Stimulated activated naive CD8-positive, alpha-beta T cell treated with anti-CD3 and anti-CD28 coated beads, Interleukin-15, Interleukin-2, amounts not matched to agents 100 ng/mL and 50 ng/mL, for 24 hours (primary cell): ENCODE measurements around the gene ITCH.
"Not testable (repeated sequence)": the region's sequence is repeated elsewhere in the genome, so short reads cannot be mapped to it uniquely, and the experiment has no call there.

Source experiments
- H3K27ac Mint-ChIP-seq: one replicate; pipeline ENCODE4 v1.8.0; 2021; ENCODE audit warnings: mild to moderate bottlenecking, mixed read lengths
- H3K27me3 Mint-ChIP-seq: one replicate; pipeline ENCODE4 v1.8.0; 2021; ENCODE audit warnings: mixed read lengths
- H3K36me3 Mint-ChIP-seq: one replicate; pipeline ENCODE4 v1.8.0; 2021; ENCODE audit warnings: low read depth, mixed read lengths
- H3K4me1 Mint-ChIP-seq: one replicate; pipeline ENCODE4 v1.8.0; 2021; ENCODE audit warnings: low read depth, mixed read lengths
- H3K4me3 Mint-ChIP-seq: one replicate; pipeline ENCODE4 v1.8.0; 2021; ENCODE audit warnings: mild to moderate bottlenecking, mixed read lengths
- H3K9me3 Mint-ChIP-seq: one replicate; pipeline ENCODE4 v1.8.0; 2021; ENCODE audit warnings: mixed read lengths

Gene ITCH

DNA sequence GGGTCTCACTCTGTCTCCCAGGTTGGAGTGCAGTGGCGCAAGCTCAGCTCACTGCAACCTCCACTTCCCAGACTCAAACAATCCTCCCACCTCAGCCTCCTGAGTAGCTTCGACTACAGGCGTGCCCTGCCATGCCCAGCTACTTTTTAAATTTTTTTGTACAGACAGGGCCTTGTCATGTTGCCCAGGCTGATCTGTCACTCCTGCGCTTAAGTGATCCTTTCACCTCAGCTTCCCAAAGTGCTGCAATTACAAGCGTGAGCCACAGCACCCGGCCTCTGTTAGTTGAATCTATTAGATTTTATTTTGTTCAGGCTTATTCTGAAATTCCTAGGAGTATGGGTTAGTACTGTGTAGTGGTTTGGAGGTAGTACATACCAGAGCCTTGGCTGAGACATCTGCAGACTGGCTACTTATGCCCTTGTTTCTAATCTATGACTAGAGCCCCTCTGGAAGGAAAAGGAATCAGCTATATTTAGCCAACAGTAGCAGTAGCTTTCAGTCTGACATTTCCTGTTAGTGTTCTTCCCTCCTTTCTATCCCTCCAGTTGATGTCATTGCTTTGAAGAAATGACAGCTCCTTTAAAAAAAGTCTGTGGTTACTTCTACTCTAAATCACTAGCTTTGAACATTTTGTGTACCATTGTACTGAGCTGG lies 74.4 kb downstream of the ITCH start:
- no peaks in the 10 kb centered on the region for H3K9me3 Mint-ChIP-seq
- peaks cover 54% of the 10 kb centered on the region for H3K36me3 Mint-ChIP-seq
- peaks cover 12% of the 10 kb centered on the region for H3K4me1 Mint-ChIP-seq
- no peaks in the 10 kb centered on the region for H3K27me3 Mint-ChIP-seq
- no peak overlapping the region for H3K27ac Mint-ChIP-seq
- no peak overlapping the region for H3K4me3 Mint-ChIP-seq

DNA sequence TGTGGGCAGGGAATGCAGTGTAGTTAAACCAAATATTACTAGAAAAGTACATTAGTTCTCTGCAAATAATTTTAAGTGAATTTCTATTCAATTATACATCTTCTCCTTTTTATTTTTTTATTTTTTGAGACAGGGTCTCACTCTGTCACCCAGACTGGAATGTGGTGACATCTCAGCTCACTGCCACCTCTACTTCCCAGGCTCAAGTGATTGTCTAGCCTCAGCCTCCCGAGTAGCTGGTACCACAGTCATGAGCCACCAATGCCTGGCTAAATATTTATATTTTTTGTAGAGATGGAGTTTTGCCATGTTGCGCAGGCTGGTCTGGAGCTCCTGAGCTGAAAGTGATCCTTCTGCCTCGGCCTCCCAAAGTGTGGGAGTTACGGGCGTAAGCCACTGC lies 76.1 kb downstream of the ITCH start:
- Mint-ChIP-seq H3K27me3 (no peaks in the 10 kb centered on the region), H3K4me3 (no peak overlapping the region), H3K4me1 (peaks cover 9% of the 10 kb centered on the region), H3K36me3 (peaks cover 54% of the 10 kb centered on the region), H3K9me3 (no peaks in the 10 kb centered on the region), H3K27ac (no peak overlapping the region)

DNA sequence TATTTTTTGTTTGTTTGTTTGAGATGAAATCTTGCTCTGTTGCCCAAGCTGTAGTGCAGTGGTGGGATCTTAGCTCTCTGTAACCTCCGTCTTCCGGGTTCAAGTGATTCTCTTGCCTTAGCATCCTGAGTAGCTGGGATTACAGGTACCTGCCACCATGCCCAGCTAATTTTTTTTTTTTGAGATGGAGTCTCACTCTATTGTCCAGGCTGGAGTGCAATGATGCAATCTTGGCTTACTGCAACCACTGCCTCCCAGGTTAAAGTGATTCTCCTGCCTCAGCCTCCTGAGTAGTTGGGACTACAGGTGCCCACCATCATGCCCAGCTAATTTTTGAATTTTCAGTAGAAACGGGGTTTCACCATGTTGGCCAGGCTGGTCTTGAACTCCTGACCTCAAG lies 78.3 kb downstream of the ITCH start:
- not testable (repeated sequence) for H3K9me3 Mint-ChIP-seq, H3K4me3 Mint-ChIP-seq, H3K27me3 Mint-ChIP-seq, H3K27ac Mint-ChIP-seq
- H3K4me1 Mint-ChIP-seq, result peaks cover 11% of the 10 kb centered on the region
- peaks cover 64% of the 10 kb centered on the region for H3K36me3 Mint-ChIP-seq

DNA sequence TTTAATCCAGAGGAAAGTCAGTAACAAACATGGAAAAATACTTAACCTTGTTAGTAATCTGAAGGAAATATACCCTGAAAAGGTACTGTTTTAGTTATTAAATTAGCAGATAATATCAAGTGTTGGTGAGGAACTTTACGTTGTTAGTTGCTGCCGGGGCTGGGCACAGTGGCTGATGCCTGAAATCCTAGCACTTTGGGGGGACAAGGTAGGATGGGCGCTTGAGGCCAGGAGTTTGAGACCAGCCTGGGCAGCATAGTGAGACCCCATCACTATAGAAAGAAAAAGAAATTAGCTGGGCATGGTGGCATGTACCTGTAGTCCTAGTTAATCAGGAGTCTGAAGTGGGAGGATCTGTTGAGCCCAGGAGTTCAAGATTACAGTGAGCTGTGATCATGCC lies 80.5 kb downstream of the ITCH start:
- Mint-ChIP-seq H3K27me3 (no peaks in the 10 kb centered on the region), H3K9me3 (no peaks in the 10 kb centered on the region), H3K4me1 (peaks cover 14% of the 10 kb centered on the region), H3K36me3 (peaks cover 71% of the 10 kb centered on the region), H3K27ac (no peak overlapping the region), H3K4me3 (no peak overlapping the region)

DNA sequence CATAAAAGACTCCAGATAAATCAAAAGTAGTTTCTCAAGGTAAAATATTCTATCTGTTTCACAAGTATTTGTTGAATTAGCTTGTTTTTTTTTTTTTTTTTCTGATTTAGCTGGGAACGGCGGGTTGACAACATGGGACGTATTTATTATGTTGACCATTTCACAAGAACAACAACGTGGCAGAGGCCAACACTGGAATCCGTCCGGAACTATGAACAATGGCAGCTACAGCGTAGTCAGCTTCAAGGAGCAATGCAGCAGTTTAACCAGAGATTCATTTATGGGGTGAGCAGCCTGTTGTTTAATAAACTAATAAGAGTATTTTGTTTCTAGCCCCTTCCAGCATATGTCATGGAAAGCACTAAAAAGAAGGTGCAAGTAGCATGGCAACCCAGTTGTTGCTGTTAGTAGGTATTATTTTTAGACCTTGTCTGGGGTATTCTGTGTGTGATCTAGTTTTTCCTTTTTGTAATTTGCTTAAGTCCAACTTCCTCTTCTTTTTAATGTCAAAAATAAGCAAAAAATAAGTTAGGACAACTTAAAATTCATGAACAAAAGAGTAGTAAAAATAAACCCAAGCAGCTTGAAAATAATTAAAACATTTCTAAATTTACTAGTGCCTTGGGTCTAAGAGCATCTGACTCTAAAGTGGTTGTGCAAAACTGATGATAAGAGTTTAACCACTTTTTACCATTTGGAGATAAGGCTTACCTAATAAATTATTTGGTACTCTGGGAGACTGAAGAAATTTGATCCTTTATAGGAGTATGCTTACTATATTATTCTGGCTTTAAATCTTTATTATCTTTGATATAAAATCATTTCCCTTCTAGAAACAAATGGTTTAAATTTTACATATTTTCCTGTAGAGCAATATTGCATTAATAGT lies 82.3 kb downstream of the ITCH start:
- Mint-ChIP-seq H3K36me3 (peaks cover 69% of the 10 kb centered on the region), H3K9me3 (no peaks in the 10 kb centered on the region), H3K27ac (no peak overlapping the region), H3K4me1 (peaks cover 24% of the 10 kb centered on the region), H3K27me3 (no peaks in the 10 kb centered on the region), H3K4me3 (no peak overlapping the region)

DNA sequence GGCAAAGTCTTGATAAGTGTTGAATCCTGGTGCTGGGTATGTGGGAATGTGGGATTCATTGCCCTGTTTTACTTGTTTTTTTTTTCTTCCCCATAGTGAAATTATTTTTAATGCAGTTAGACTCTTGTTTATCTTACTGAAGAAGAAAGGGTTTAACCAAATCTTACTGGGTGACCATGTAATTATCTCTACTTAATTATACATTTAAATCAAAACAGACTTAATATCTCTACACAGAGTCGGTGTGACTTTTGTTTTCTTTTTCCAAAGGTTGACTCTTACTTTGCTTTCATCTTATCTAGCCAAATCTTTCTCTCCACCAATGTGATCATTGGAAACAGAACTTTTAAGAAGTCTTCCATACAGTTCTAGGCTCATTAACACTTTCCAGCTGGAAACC lies 85.4 kb downstream of the ITCH start:
- Mint-ChIP-seq H3K4me3 (no peak overlapping the region), H3K4me1 (peaks cover 24% of the 10 kb centered on the region), H3K27ac (no peak overlapping the region), H3K36me3 (peaks cover 69% of the 10 kb centered on the region), H3K9me3 (no peaks in the 10 kb centered on the region), H3K27me3 (no peaks in the 10 kb centered on the region)

DNA sequence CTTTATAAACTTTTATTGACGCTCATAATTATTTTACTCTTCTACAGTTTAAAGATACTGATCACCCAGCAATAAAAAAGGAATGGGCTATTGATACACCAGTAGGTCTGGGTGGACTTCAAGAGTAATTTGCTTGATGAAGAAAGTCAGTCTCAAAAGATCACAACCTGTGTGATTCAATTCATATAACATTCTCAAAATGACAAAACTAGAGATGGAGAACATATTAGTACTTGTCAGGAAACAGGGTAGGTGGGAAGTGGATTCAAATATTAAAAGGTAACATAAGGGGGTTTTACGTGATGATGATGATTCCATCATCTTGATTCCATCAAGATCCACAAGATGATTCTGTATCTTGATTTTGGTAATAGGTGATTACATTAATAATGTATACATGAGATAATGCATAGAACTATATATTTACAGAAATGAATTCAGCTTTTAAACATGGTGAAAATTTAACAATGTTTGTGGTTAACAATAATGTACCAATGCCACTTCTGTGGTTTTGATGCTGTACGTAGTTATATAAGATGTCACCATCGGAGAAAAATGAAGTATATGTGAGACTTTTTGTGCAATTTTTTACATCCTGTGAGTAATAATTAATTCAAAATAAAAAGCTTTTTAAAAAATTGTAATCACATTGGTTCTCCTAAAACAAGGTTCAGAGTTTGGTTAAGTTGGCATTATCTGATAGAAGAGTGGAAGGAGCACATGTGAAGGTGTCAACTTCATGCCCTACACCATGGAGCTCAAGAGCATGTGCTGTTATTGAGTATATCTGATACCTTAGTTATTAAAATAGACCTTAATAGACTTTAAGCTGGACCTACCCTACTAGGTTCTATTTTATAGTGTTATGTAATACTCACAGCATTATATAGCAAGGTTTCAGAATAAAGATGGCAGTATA lies 86.9 kb downstream of the ITCH start:
- no peaks in the 10 kb centered on the region for H3K9me3 Mint-ChIP-seq
- no peaks in the 10 kb centered on the region for H3K27me3 Mint-ChIP-seq
- H3K36me3 Mint-ChIP-seq, result peaks cover 64% of the 10 kb centered on the region
- H3K4me1 Mint-ChIP-seq, result peaks cover 24% of the 10 kb centered on the region
- H3K4me3 Mint-ChIP-seq, result no peak overlapping the region
- no peak overlapping the region for H3K27ac Mint-ChIP-seq

DNA sequence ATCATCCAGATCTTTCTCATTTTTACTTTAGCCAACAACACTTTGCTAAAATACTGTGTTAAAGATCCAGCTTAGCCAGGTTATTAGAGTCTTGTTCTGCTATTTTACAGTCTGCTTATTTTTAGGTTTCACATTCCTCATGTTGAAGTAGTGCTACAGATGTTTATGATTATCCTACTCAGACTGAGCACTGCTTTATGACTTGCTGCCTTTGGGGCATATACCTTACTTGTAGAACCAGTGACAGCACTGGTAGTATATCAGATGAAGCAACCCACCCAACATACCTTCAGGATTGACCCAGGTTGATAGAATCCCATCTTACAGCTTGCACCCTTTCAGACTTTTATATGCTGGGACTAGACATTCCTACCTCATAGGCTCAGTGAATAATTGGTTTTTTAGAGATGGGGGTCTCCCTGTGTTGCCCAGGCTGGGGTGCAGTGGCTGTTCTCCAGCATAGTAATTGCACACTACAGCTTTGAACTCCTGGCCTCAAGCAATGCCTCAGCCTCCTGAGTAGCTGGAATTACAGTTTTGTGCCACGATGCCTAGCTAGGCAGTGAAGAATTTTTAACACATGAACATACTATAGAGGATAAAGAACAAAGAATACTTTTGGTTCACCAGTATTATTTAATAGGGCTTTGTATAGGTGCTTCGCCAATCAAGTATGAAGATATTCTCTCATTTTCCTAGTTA lies 89.4 kb downstream of the ITCH start:
- Mint-ChIP-seq H3K27me3 (no peaks in the 10 kb centered on the region), H3K27ac (no peak overlapping the region), H3K4me1 (peaks cover 10% of the 10 kb centered on the region), H3K9me3 (no peaks in the 10 kb centered on the region), H3K36me3 (peaks cover 50% of the 10 kb centered on the region), H3K4me3 (no peak overlapping the region)

DNA sequence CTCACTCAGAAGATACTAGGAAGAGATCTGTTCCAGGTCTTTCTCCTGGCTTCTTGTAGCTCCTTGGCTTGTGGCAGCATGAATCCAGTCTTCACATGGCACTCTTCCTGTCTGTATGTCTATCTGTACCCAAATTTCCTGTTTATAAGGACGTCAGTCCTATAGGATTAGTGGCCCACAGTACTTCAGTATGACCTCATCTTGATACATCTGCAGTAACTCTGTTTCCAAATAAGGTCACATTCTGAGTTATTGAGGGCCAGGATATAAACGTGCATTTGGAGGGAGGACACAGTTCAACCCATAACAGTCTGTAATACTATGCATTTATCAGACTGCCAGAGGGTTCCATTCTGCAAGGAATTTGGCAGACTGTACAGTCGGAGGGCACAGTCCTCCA lies 95.6 kb downstream of the ITCH start:
- Mint-ChIP-seq H3K36me3 (peaks cover 41% of the 10 kb centered on the region), H3K27me3 (no peaks in the 10 kb centered on the region), H3K4me3 (no peak overlapping the region), H3K9me3 (no peaks in the 10 kb centered on the region), H3K4me1 (peaks cover 5% of the 10 kb centered on the region), H3K27ac (no peak overlapping the region)

DNA sequence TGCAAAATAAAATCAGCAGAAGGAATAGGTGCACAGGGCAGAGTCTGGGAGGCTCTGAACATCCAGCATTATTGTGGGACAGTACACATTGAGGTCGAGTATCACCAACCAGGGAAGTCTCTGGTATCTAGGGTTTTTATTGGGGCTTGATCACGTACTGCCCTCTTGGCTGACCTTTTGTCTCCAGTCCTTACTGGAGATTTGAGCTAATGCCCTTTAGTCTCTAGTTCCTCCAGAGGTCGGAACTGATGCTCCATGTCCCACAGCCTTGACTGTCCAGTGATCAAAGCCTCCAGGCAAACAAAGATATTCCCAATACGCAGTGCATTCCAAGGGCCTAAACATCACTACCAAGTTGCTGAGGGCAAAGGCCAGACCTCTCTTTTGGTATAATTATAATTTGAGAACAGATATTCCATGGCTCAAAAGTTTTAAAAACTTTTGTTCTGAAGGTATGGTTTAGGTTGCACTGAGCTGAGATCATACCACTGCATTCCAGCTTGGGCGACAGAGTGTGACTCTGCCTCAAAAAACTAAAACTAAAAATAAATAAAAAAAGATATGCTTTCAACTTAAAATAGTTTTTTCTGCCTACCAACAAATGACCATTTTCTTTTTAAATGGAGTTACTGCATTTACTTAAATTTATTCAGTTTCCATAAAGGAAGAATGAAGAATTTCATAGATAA lies 96.3 kb downstream of the ITCH start:
- no peak overlapping the region for H3K4me3 Mint-ChIP-seq
- H3K4me1 Mint-ChIP-seq, result peaks cover 5% of the 10 kb centered on the region
- H3K9me3 Mint-ChIP-seq, result no peaks in the 10 kb centered on the region
- H3K27me3 Mint-ChIP-seq, result no peaks in the 10 kb centered on the region
- peaks cover 44% of the 10 kb centered on the region for H3K36me3 Mint-ChIP-seq
- H3K27ac Mint-ChIP-seq, result no peak overlapping the region

DNA sequence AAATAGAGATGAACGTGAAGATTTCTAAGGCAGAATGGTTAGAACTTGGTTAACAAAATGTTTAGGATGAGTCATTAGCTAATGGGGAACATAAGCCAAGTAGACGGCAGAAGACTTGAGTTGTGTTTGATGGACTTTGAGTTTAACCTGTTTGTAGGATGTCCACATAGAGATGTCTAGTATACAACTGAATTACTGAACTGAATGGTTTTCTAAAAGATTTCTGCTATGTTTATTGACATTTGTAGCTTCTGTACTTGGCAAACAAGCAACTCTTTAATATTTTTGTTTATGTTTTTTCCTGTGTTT lies 98.7 kb downstream of the ITCH start:
- no peak overlapping the region for H3K27ac Mint-ChIP-seq
- H3K4me1 Mint-ChIP-seq, result peaks cover 5% of the 10 kb centered on the region
- no peaks in the 10 kb centered on the region for H3K27me3 Mint-ChIP-seq
- H3K36me3 Mint-ChIP-seq, result peaks cover 56% of the 10 kb centered on the region
- no peak overlapping the region for H3K4me3 Mint-ChIP-seq
- H3K9me3 Mint-ChIP-seq, result no peaks in the 10 kb centered on the region

DNA sequence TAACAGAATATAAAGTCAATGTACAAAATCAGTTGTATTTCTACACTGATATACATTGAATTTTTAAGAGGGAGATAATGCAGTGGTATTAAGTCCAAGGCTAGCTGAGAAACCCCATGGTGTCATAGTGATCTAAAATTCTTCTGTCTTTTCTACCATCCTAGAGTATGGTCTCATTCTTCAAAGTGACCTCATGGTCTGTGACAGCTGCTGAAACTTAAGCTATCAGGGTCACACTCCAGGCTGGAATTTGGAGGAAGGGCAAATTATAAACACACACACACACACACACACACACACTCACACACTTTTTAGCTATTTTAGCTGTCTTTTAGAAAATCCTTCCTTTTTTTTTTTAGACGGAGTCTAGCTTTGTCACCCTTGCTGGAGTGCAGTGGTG lies 105.9 kb downstream of the ITCH start:
- Mint-ChIP-seq H3K4me1 (peaks cover 7% of the 10 kb centered on the region), H3K4me3 (no peak overlapping the region), H3K27ac (no peak overlapping the region), H3K36me3 (peaks cover 58% of the 10 kb centered on the region), H3K27me3 (no peaks in the 10 kb centered on the region), H3K9me3 (no peaks in the 10 kb centered on the region)

DNA sequence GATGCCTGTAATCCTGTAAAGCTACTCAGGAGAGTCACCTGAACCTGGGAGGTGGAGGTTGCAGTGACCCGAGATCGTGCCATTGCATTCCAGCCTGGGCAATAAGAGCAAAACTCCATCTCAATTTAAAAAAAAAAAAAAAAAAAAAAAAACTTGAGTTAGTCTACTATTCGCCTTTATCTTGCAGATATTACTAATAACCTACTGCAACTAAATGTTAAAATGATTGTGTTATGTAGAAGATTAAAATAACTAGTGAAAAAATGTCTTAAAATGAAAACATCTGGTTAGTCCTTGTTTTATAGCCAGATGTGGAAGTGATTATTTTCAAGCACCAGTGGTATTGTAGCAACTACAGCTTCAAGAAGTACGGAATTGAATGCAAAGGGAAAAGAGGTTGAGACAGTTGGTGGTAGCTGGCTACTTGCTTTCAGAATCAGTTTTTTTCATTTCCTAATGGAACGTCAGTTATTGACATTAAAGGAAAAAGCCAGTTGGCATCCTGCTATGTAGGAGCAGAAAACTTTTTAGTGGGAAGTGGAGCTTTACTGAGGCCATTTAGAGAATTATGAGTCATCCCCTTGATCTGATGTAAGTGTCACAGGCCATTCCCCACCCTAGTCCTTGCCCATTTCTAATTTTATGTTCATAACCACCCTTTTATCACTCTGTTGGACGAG lies 109.3 kb downstream of the ITCH start:
- Mint-ChIP-seq H3K4me3 (no peak overlapping the region), H3K27ac (no peak overlapping the region), H3K4me1 (peaks cover 13% of the 10 kb centered on the region), H3K27me3 (no peaks in the 10 kb centered on the region), H3K36me3 (peaks cover 55% of the 10 kb centered on the region), H3K9me3 (no peaks in the 10 kb centered on the region)
